ENCODE measurements around the gene BCL11A.

Gene BCL11A

DNA sequence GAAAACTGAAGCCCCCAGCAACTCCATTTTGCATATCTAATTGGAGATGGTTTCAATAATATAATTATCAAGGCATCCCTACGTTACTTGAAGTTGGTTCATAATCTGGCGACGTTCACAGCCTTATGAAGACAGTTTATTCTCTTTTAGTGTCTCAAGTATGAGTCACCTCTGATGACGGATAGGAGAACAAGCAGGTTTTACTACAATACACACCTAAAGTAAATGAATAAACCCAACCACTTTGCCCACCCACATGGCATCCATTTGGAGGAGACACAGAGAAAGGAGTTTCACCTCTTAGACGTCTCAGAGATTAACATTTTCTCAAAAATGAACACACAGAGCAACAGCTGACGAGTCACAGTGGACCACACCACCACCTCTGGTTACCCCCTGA lies 40.8 kb downstream of the BCL11A start:
- no peak for DNase-seq (ENCODE audit: extremely low read depth, insufficient read length)

DNA sequence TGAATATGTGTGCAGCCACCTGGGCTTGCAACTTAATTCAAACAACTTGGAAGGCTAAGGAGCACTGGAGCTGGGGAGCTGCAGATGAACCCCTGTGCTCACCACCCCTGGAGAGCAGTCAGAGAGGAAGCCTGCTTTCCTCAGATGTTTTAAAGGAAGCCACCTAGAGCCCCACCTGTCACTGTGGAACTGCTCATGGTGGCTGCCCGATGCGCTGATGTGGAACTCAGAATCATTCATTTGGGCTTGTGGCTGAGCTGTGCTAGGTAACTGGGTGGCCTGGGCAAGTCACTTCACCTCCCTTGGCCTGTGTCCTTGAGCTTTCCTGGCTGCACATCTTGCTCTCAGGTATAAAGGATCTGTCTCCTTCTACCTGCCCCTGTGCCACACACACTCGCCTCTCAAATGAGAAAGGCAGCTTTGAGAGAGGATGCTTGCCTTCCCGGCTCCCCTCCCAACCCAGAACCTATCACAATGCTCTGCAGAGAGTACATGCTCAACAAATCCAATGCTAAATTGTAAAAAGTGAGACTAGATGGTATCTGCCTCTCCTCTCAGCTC lies 41.3 kb downstream of the BCL11A start:
- TF ChIP-seq, protein P1, sequence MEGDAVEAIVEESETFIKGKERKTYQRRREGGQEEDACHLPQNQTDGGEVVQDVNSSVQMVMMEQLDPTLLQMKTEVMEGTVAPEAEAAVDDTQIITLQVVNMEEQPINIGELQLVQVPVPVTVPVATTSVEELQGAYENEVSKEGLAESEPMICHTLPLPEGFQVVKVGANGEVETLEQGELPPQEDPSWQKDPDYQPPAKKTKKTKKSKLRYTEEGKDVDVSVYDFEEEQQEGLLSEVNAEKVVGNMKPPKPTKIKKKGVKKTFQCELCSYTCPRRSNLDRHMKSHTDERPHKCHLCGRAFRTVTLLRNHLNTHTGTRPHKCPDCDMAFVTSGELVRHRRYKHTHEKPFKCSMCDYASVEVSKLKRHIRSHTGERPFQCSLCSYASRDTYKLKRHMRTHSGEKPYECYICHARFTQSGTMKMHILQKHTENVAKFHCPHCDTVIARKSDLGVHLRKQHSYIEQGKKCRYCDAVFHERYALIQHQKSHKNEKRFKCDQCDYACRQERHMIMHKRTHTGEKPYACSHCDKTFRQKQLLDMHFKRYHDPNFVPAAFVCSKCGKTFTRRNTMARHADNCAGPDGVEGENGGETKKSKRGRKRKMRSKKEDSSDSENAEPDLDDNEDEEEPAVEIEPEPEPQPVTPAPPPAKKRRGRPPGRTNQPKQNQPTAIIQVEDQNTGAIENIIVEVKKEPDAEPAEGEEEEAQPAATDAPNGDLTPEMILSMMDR (IDR thresholded peaks at IDR 0.05; ENCODE audit: insufficient read depth, low read length, poor library complexity, severe bottlenecking): no peak
- H3K4me3 ChIP-seq (replicated peaks; ENCODE audit: low read depth, low read length): no peak overlapping the region

More for the DNA sequence above, 40.8 kb downstream of the BCL11A start:
- TF ChIP-seq, protein P1 (IDR thresholded peaks at IDR 0.05; ENCODE audit: insufficient read depth, low read length, poor library complexity, severe bottlenecking): no peak
- H3K27me3 ChIP-seq (replicated peaks; ENCODE audit: control insufficient read depth, insufficient read depth, low read length): no peaks in the 10 kb centered on the region
- no peak overlapping the region for H3K4me3 ChIP-seq (replicated peaks; ENCODE audit: low read depth, low read length)
- no peaks in the 10 kb centered on the region for H3K36me3 ChIP-seq (ENCODE audit: control insufficient read depth, insufficient read depth, low read length)

DNA sequence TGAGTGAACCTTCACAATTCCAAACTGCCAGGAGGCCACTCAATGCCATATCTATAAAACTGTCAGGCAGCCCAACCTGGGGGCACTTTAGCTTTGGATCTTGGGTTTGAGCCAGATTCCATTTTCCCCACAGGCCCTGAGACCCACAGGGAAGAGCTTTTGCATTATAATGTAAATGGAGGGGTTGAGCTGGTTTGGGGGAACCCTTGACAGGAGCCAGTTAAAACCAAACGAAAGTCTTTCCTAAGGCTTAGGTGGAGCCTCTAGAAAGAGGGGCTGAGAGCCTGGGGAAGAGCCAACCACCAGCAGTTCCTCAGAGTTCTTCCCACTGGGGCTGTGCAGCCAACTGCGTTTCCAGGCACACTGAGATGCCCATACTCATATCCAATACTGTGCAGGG lies 42.7 kb downstream of the BCL11A start:
- Histone ChIP-seq H3K27me3 (replicated peaks; ENCODE audit: control insufficient read depth, insufficient read depth, low read length) (no peaks in the 10 kb centered on the region), H3K4me3 (replicated peaks; ENCODE audit: low read depth, low read length) (no peak overlapping the region), H3K36me3 (ENCODE audit: control insufficient read depth, insufficient read depth, low read length) (no peaks in the 10 kb centered on the region)
- no peak for DNase-seq (ENCODE audit: extremely low read depth, insufficient read length)
- TF ChIP-seq, protein P1 (IDR thresholded peaks at IDR 0.05; ENCODE audit: insufficient read depth, low read length, poor library complexity, severe bottlenecking): no peak

More for the DNA sequence above, 41.3 kb downstream of the BCL11A start:
- Histone ChIP-seq H3K36me3 (ENCODE audit: control insufficient read depth, insufficient read depth, low read length) (no peaks in the 10 kb centered on the region), H3K27me3 (replicated peaks; ENCODE audit: control insufficient read depth, insufficient read depth, low read length) (no peaks in the 10 kb centered on the region)
- no peak for DNase-seq (ENCODE audit: extremely low read depth, insufficient read length)

DNA sequence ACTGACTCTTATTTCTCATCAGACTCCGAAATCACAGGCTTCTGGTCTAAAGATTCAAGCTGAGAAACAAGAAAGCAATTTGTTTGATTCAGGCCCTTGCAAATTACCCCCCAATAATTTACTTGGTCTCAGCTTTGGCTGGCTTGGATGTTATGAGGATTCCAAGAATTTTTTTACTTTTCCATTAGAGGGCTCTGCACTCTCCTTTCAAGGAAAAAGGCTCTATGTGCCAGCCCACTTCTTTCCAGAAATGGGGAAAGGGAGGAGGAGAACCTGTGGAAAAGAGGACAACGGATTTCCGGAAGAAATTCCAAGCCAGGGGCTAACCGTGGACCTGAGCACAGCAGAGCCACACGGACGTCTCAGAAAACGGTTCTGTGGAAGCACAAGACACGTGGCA lies 44.4 kb downstream of the BCL11A start:
- Histone ChIP-seq H3K27me3 (replicated peaks; ENCODE audit: control insufficient read depth, insufficient read depth, low read length) (no peaks in the 10 kb centered on the region), H3K4me3 (replicated peaks; ENCODE audit: low read depth, low read length) (no peak overlapping the region), H3K36me3 (ENCODE audit: control insufficient read depth, insufficient read depth, low read length) (no peaks in the 10 kb centered on the region)
- DNase-seq (ENCODE audit: extremely low read depth, insufficient read length): no peak
- TF ChIP-seq, protein P1 (IDR thresholded peaks at IDR 0.05; ENCODE audit: insufficient read depth, low read length, poor library complexity, severe bottlenecking): no peak

DNA sequence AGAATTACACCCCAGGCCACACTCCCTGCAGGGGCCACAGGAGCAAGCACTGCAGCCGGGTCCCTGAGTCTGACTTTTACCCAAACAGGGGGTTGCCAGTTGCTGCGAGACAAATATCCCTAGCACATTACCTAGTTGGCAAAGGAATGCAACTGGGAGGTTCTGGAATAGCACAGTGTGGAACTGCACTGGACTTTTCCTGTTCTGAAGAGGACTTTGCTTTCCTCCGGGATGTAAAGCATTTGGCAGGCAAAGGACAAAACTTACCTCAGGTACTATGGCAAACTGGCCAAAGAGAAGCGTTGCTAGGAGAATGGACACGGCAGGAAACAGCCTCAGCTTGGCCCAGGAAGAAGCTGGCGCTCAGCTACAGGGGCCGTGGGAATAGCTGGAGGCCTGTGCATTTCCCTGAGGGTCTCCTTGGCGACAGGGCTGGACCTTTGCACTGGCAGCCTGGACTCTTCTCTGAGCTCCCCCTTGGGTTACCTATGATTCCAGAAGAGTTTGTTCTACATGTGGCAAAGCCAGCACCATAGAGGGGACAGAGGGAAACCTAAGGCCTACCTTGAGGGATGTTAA lies 45.0 kb downstream of the BCL11A start:
- TF ChIP-seq, protein P1 (IDR thresholded peaks at IDR 0.05; ENCODE audit: insufficient read depth, low read length, poor library complexity, severe bottlenecking): no peak
- H3K27me3 ChIP-seq (replicated peaks; ENCODE audit: control insufficient read depth, insufficient read depth, low read length): no peaks in the 10 kb centered on the region
- no peak for DNase-seq (ENCODE audit: extremely low read depth, insufficient read length)
- H3K4me3 ChIP-seq (replicated peaks; ENCODE audit: low read depth, low read length): no peak overlapping the region
- no peaks in the 10 kb centered on the region for H3K36me3 ChIP-seq (ENCODE audit: control insufficient read depth, insufficient read depth, low read length)

Data from GM06990 (cell line).